Heart right ventricle (tissue), 16 donors: Measurements from ENCODE around the gene RARB. TPM values are rescaled to one million over a fixed set of nuclear protein-coding genes. Genes with fewer than 3 reads are reported as not detected.
A peak's percentile ranks its signal among the peaks of the same experiment; 100 is the strongest.

Source experiments
- ATAC-seq, 8 donors: fragments of 200-7000 bp; cut with Tn5 transposase; one replicate each; pipeline ENCODE4 v1.9.1; 2020; ENCODE audit warnings: mild to moderate bottlenecking in 8 of 8, moderate library complexity in 8 of 8, moderate number of reproducible peaks in 1 of 8
- DNase-seq, 2 donors: peaks; one replicate each; pipeline ENCODE4 v3.0.0-alpha.2; 2020
- H3K27ac ChIP-seq, 10 donors: fragments of 200-600 bp; sonication (generic) in 2 of 10; one replicate each; pipeline versions ENCODE4 v1.5.0 to v1.8.0; 2020 to 2022; ENCODE audit warnings: mild to moderate bottlenecking in 3 of 10
- H3K27me3 ChIP-seq, 7 donors: fragments of 200-600 bp; one replicate each; pipeline ENCODE4 v1.8.0; 2021 to 2022; ENCODE audit warnings: mild to moderate bottlenecking in 2 of 7
- H3K36me3 ChIP-seq, 9 donors: fragments of 200-600 bp; sonication (generic) in 1 of 9; one replicate each; pipeline versions ENCODE4 v1.5.0 to v1.8.0; 2020 to 2022; ENCODE audit warnings: mild to moderate bottlenecking in 2 of 9
- H3K4me1 ChIP-seq, 9 donors: fragments of 200-600 bp; sonication (generic) in 1 of 9; one replicate each; pipeline versions ENCODE4 v1.5.0 to v1.8.0; 2020 to 2022; ENCODE audit warnings: mild to moderate bottlenecking in 4 of 9
- H3K4me3 ChIP-seq, 10 donors: fragments of 200-600 bp; sonication (generic) in 2 of 10; one replicate each; pipeline versions ENCODE4 v1.5.0 to v1.8.0; 2020 to 2022; ENCODE audit warnings: mild to moderate bottlenecking in 7 of 10, moderate library complexity in 2 of 10
- H3K9me3 ChIP-seq, 11 donors: fragments of 200-600 bp in 10 of 11; sonication (generic) in 2 of 11; one replicate each; pipeline versions ENCODE4 v1.5.0 to v1.8.0; 2013 to 2022; ENCODE audit warnings: mild to moderate bottlenecking in 2 of 11, control low read depth in 1 of 11, moderate library complexity in 1 of 11
- whole genome bisulfite sequencing, 2 donors: extraction: QIAGEN DNeasy Blood & Tissue Kit; methylation state at CpG; one replicate each; pipeline ENCODE4 v1.1.7; 2013; ENCODE audit warnings: inconsistent platforms in 1 of 2; 5-methylcytosine and 5-hydroxymethylcytosine counted together
- intact Hi-C, 10 donors: fragments of 100-400 bp; cut with DNase I; formaldehyde crosslinking; loops; one replicate each; pipeline versions ENCODE4 v1.11.1 to v1.14.2; 2022
- polyA plus RNA-seq, 2 donors: library from polyadenylated mRNA; stranded (reverse); fragments of 200-250 nt; gene quantifications; one replicate each; pipeline ENCODE4 v1.2.3, GENCODE V29; 2013
- total RNA-seq, 10 donors: library from RNA; stranded (reverse); fragmentation: NEBNext Ultra II Directional in 3 of 10; extraction: Animal tissue kit (Norgen Biotek cat#: 25700) in 3 of 10; gene quantifications; one replicate each; pipeline versions ENCODE4 v1.2.1 to v1.2.4, GENCODE V29; 2021 to 2023
- TF ChIP-seq, protein P1 (sequence below), 9 donors: fragments of 200-600 bp; sonication (generic) in 2 of 9; IDR thresholded peaks; one replicate each; pipeline versions ENCODE4 v1.5.0 to v1.8.0; 2021 to 2022; ENCODE audit warnings: antibody characterized with exemption in 9 of 9, mild to moderate bottlenecking in 5 of 9, moderate library complexity in 1 of 9
- donor health status: Arrhythmogenic right ventricular cardiomyopathy.
- donor health status: ischemic (EF 13 %, LVEDD 7.1; RV severe dilation, severe dysfunction).
- donor health status: healthy with polysubstance abuse.
- donor health status: DM: no; HTN: yes; CAD: no.
- donor health status: DM: no; HTN: no; CAD: no.
- donor health status: ischemic (EF 25% LVEDD 6.9; RV normal size, moderate dysfunction).
- donor health status: ischemic (EF 25% LVEDD 5.7; RV mildly dilated, moderate dysfunction).
- donor health status: healthy.
- donor health status: DM: yes; HTN: yes; CAD: no.
- donor health status: Ischemic cardiomyopathy.
- donor health status: ischemic (EF 35%, LVEDD 5.7; RV mildly dilated, moderate dysfunction).
- donor health status: nonischemic (EF 11% LVEDD 7.7; RV severe dilation, severe dysfunction).
- donor health status: DM: yes; HTN: yes; CAD: no.
- donor health status: PGD.
- donor health status: ischemic (EF 29% LVEDD 5.4; RV normal size, mild dysfunction).
- donor health status: nonischemic (EF 23%, LVEDD 6.1; RV moderate dilation, normal function).

RARB gene
- total and polyA plus RNA-seq, 12 donors: 3.6 to 23.2 (median 17.8) TPM

DNA sequence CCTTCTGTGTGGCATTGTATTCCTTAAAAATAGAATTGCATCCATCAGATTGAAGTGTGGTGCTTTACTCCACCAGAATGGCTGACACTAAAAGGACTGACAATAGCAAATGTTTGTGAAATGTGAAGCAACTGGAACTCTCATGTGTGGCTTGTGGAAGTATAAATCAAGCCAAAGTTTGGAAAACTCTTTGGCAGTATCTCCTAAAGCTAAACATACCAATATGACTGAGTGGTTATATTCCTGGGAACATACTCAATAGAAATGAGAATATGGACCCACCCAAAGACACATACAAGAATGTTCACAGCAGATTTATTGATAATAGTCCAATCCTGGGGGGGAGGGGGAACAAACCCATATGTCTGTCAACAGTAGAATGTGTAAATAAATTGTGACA, 87.1 kb downstream of the RARB start:
- Histone ChIP-seq H3K27ac (peak overlapping the region in 5 of 10 donors; percentile 64 to 82 (median 74)), H3K27me3 (no peaks in the 10 kb centered on the region), H3K9me3 (peaks cover 0 to 3% (median 0%) of the 10 kb centered on the region in 11 donors), H3K36me3 (no peaks in the 10 kb centered on the region), H3K4me3 (no peak overlapping the region), H3K4me1 (peaks cover 0 to 61% (median 26%) of the 10 kb centered on the region in 9 donors)
- no peak for DNase-seq
- intact Hi-C loops: no loop called here
- ATAC-seq: no peak
- TF ChIP-seq, protein P1, sequence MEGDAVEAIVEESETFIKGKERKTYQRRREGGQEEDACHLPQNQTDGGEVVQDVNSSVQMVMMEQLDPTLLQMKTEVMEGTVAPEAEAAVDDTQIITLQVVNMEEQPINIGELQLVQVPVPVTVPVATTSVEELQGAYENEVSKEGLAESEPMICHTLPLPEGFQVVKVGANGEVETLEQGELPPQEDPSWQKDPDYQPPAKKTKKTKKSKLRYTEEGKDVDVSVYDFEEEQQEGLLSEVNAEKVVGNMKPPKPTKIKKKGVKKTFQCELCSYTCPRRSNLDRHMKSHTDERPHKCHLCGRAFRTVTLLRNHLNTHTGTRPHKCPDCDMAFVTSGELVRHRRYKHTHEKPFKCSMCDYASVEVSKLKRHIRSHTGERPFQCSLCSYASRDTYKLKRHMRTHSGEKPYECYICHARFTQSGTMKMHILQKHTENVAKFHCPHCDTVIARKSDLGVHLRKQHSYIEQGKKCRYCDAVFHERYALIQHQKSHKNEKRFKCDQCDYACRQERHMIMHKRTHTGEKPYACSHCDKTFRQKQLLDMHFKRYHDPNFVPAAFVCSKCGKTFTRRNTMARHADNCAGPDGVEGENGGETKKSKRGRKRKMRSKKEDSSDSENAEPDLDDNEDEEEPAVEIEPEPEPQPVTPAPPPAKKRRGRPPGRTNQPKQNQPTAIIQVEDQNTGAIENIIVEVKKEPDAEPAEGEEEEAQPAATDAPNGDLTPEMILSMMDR (IDR thresholded peaks at IDR 0.05): no peak

DNA sequence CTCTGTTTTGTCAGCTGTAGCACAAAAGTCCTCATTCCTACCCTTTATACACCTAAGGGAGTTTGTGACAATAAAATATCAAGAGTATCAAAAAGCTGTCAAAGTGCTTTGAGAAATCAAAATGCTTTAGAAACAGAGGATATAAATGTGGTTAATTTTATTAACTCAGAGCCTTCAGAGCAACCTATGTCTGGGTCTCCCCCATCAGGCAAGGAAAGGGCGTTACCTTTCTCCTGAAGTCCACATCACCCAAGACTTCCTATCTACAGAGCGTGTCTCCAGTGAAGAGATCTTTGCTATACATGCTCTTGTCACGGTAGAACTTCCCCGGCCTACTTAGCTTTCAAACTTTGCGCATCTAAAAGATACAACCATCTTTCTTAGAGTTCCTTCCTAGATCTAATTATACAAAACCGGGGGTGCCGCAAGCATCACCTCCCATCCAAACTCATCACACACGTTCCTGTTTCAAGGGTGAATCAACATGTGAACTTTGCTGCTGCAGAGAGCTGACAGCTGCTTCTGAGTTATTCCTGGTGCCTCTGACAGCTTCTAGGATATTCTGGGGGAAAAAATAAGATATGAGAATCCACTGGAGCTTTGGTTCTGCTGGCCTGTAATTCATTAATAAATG, 93.0 kb downstream of the RARB start:
- TF ChIP-seq, protein P1 (IDR thresholded peaks at IDR 0.05): no peak
- H3K4me1 ChIP-seq: peaks cover 0 to 63% (median 33%) of the 10 kb centered on the region in 9 donors
- no peaks in the 10 kb centered on the region for H3K36me3 ChIP-seq
- intact Hi-C loops: no loop called here
- WGBS, 2 donors: 63 to 72% methylated on average over 8 of the region's 8 CpGs
- no peak overlapping the region for H3K4me3 ChIP-seq
- no peaks in the 10 kb centered on the region for H3K27me3 ChIP-seq
- DNase-seq (no peak), ATAC-seq (peak in 3 of 8 donors; percentile 12 to 47 (median 34))
- peak overlapping the region in 1 of 10 donors; percentile 49 for H3K27ac ChIP-seq
- no peaks in the 10 kb centered on the region for H3K9me3 ChIP-seq

DNA sequence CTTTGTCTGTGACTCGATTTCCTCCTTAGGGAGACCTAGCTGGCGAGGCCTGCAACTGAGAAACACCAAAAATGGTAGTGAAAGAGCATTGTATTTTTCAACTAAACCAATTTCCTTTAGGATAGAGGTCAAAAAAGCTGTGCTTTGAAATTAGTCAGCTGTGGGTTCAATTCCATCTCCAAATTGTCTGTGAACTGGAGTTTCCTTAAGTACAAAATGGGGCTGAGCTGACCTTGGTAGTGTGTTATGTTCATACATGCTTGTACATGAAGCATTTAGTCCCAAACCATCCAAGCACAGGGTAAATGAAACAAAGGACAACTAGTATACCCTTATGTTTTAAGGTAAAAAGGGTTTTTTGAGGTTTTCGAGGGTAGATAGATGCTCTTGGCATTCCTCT, 99.3 kb downstream of the RARB start:
- peaks cover 0 to 47% (median 30%) of the 10 kb centered on the region in 9 donors for H3K4me1 ChIP-seq
- ATAC-seq: no peak
- peaks cover 0 to 13% (median 4%) of the 10 kb centered on the region in 11 donors for H3K9me3 ChIP-seq
- intact Hi-C loops: loop anchor here in 1 of 10 donors (5.0 kb wide), 1 partner anchor 65 kb away; no protein-coding TSS in a partner anchor
- TF ChIP-seq, protein P1 (IDR thresholded peaks at IDR 0.05): no peak
- no peak for DNase-seq
- H3K4me3 ChIP-seq: no peak overlapping the region
- peaks cover 0 to 7% (median 0%) of the 10 kb centered on the region in 9 donors for H3K36me3 ChIP-seq
- no peaks in the 10 kb centered on the region for H3K27me3 ChIP-seq
- WGBS, 2 donors: 95 to 96% methylated on average over 3 of the region's 3 CpGs
- no peak overlapping the region for H3K27ac ChIP-seq

DNA sequence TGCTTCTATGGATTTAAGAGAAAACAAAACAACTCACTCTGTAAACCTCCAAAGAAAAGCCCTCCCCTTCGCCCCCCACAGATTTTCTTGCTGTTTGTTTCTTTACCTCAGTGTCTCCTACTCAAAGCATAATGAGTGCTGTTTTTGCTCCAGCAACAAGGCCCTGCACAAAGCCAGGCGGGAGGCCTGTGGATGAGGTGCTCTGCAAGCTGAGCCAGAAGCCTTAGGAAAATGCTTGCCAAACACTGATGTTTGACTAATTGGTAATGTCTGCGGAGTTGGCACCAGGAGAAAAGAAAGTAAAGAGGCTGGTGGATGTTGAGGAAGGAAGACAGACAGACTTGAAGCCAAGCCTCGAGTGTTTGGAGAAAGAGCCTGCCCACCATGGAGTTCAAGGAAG, 99.7 kb downstream of the RARB start:
- intact Hi-C loops: loop anchor here in 1 of 10 donors (5.0 kb wide), 1 partner anchor 64 kb away; no protein-coding TSS in a partner anchor
- Histone ChIP-seq H3K36me3 (peaks cover 0 to 7% (median 0%) of the 10 kb centered on the region in 9 donors), H3K4me1 (peaks cover 0 to 45% (median 28%) of the 10 kb centered on the region in 9 donors), H3K9me3 (peaks cover 0 to 17% (median 9%) of the 10 kb centered on the region in 11 donors), H3K27ac (peak overlapping the region in 1 of 10 donors; percentile 24), H3K27me3 (no peaks in the 10 kb centered on the region), H3K4me3 (no peak overlapping the region)
- TF ChIP-seq, protein P1 (IDR thresholded peaks at IDR 0.05): no peak
- ATAC-seq: peak in 6 of 8 donors; percentile 41 to 74 (median 61)
- no peak for DNase-seq
- 59 to 63% methylated on average over 4 of the region's 4 CpGs for WGBS, 2 donors
